Stimulated activated CD8-positive, alpha-beta memory T cell treated with anti-CD3 and anti-CD28 coated beads, Interleukin-7, amount 100 ng/mL, for 24 hours (primary cell): ENCODE results near the gene LRRC70.
"Not testable (repeated sequence)": the region's sequence is repeated elsewhere in the genome, so short reads cannot be mapped to it uniquely, and the experiment has no call there.

Source experiments
- DNase-seq: peaks from one replicate; pipeline ENCODE4 v3.0.0-alpha.2; 2020; ENCODE audit warnings: low read depth

The LRRC70 gene

DNA sequence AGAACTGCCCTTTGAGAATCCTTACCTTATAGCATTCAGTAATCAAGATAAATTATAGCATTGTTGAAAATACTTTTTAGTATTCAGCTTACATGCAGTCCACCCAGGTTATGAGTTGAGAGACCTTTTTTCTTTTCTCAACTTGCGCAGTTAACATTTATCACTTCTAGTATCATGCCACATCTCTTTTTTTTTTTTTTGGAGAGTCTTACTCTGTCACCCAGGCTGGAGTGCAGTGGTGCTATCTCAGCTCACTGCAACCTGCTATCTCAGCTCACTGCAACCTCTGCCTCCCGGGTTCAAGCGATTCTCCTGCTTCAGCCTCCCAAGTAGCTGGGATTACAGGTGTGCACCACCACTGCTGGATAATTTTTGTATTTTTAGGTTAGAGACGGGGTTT lies 29.0 kb downstream of the LRRC70 start:
- no peak for DNase-seq

- DNase-seq: no peak
Measured at GRCh38 chr5:62608529-62609511, 30.2 kb downstream of the LRRC70 start.

- DNase-seq: no peak
Measured at GRCh38 chr5:62614355-62614754, 35.7 kb downstream of the LRRC70 start.

DNA sequence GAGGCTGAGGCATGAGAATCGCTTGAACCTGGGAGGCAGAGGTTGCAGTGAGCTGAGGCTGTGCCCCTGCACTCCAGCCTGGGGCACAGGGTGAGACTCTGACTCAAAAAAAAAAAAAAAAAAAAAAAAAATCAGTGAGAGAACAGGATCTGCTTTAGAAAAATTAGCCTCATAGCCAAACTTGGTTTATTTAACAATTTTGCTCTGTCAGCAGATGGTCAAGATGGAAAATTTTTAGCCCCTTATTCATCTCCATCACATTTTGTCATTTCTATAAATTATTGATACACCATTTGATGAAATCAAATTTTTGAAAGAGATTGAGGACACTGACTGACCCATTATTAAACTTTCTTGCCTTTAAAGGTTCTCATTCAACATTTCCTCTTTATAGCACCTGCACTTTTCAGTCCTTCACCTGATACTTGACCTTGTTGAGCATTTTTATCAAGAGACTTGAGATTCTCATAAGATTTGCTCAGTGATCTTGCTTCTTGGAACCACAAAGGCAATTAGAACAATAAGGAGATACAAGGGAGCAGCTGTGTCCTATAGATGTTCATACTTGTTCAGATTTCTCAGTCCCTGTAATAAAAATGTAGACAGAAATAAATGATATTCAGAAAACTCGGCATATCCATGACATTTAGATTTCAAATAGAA lies 38.1 kb downstream of the LRRC70 start:
- no peak for DNase-seq

GRCh38 chr5:62617943-62618342 lies 39.3 kb downstream of the LRRC70 start:
- no peak for DNase-seq

GRCh38 chr5:62620761-62621160 lies 42.1 kb downstream of the LRRC70 start:
- DNase-seq: no peak

- DNase-seq: no peak
Measured at GRCh38 chr5:62621280-62621679, 42.7 kb downstream of the LRRC70 start.

DNA sequence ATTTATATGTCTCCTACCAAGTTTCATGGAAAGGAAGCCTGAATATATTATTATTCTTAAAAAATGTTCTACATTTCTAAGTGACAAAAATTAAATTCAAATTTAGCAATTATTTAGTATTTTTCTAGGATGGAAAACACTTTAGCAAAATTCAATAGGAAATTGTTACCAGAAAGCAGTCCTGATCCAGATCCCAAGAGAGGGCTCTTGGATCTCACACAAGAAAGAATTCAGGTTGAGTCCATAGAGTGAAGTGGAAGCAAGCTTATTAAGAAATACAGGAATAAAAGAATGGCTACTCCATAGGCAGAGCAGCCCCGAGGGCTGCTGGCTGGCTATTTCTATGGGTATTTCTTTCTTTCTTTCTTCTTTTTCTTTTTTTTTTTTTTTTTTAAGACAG lies 44.7 kb downstream of the LRRC70 start:
- DNase-seq: no peak

GRCh38 chr5:62624436-62624835 lies 45.8 kb downstream of the LRRC70 start:
- DNase-seq: not testable (repeated sequence)

- DNase-seq: no peak
Measured at GRCh38 chr5:62626534-62626933, 47.9 kb downstream of the LRRC70 start.

- no peak for DNase-seq
Measured at GRCh38 chr5:62627121-62627520, 48.5 kb downstream of the LRRC70 start.

DNA sequence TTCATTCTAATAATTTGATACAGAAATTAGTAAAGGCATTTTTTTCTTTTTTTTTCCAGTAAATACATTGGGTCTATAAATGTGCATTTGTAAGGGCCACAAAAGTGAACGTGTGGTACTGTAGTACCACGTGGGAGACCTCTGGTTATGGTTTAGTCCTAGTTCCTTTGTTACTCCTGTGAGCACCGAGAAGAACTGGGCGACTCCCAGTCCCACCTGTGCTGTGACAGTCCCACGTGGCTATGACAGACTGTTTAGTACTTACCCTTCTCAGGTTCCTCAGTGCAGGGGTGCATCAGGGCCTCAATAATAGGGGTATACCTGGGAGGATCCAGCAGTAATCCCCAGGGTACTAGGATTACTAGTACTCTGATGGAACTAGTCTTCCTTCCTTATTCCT lies 49.3 kb downstream of the LRRC70 start:
- DNase-seq: no peak
